Testis (tissue), 5 donors: ENCODE data around the gene TFAP2A. TPM values are rescaled to one million over a fixed set of nuclear protein-coding genes. Genes with fewer than 3 reads are reported as not detected.

Experiments
- DNase-seq: peaks from one replicate; pipeline ENCODE4 v3.0.0-alpha.2; 2019
- H3K27ac ChIP-seq, 2 donors: fragments of 200-600 bp; sonication (generic); one replicate each; pipeline ENCODE4 v1.5.1; 2019
- H3K27me3 ChIP-seq: fragments of 200-600 bp; sonication (generic); one replicate; pipeline ENCODE4 v1.5.1; 2019
- H3K36me3 ChIP-seq: fragments of 200-600 bp; sonication (generic); one replicate; pipeline ENCODE4 v1.5.1; 2017; ENCODE audit warnings: low read depth; ENCODE audit errors: missing control alignments
- H3K4me1 ChIP-seq: fragments of 200-600 bp; sonication (generic); one replicate; pipeline ENCODE4 v1.5.1; 2019
- H3K4me3 ChIP-seq, 2 donors: fragments of 200-600 bp; sonication (generic); one replicate each; pipeline ENCODE4 v1.5.1; 2017 to 2019
- H3K9me3 ChIP-seq: fragments of 200-600 bp; sonication (generic); one replicate; pipeline ENCODE4 v1.5.1; 2017
- CTCF ChIP-seq, 3 experiments: fragments of 450-650 bp in 2 of 3; fragments of 200-600 bp in 1 of 3; sonication (generic) in 1 of 3; IDR thresholded peaks; one replicate each; pipeline ENCODE4 v1.5.1; 2016 to 2019; ENCODE audit warnings: antibody characterized with exemption in 3 of 3, mild to moderate bottlenecking in 2 of 3, moderate library complexity in 1 of 3
- POLR2A ChIP-seq: fragments of 450-650 bp; IDR thresholded peaks from one replicate; pipeline ENCODE4 v1.6.1; 2017; ENCODE audit warnings: antibody characterized with exemption, mild to moderate bottlenecking, moderate library complexity
- WGBS, 2 donors: methylation state at CpG; one replicate each; pipeline ENCODE4 v1.1.5; 2018; 5-methylcytosine and 5-hydroxymethylcytosine counted together
- intact Hi-C: fragments of 100-400 bp; cut with DNase I; formaldehyde crosslinking; loops from one replicate; pipeline ENCODE4 v1.15.1; 2023; ENCODE audit warnings: low total_unique reads
- long read RNA-seq, 2 donors: transcript quantifications; one replicate each; lab custom pipeline, GENCODE V29; 2026
- polyA plus RNA-seq: library from polyadenylated mRNA; stranded (reverse); fragments of 350-450 nt; fragmentation: Illumina TruSeq; extraction: RNeasy Lipid Tissue Mini Kit (QIAGEN cat#74804); gene quantifications from one replicate; pipeline ENCODE4 v1.2.3, GENCODE V29; 2014; ENCODE audit warnings: low read depth, low replicate concordance; ENCODE audit not compliant: insufficient read depth
- total RNA-seq, 2 donors: library from RNA; depleted of rRNA; stranded (reverse); fragments of >200 nt; gene quantifications; one replicate each; pipeline ENCODE4 v1.2.3, GENCODE V29; 2016

Gene TFAP2A
- total RNA-seq (1 to 10 TPM; 2.7 to 4.8 TPM), polyA plus RNA-seq (3.3 TPM)
- long read RNA-seq, donor 1 = 0 reads
- long read RNA-seq, donor 2 = 0 reads

GRCh38 chr6:10414756-10415616 is at the start of gene TFAP2A:
Gene TFAP2A, minus strand, starts transcription at chr6:10415074. Its CDS starts 83 bp downstream, at chr6:10414991.
- TF ChIP-seq POLR2A (no peak), CTCF (IDR thresholded peaks at IDR 0.05) (no peak)
- H3K27me3 ChIP-seq = no peaks in the 10 kb centered on the region
- no peak within 1 kb of the TSS for H3K4me3 ChIP-seq
- H3K4me1 ChIP-seq = peaks cover 24% of the 10 kb centered on the region
- H3K9me3 ChIP-seq = no peaks in the 10 kb centered on the region
- H3K27ac ChIP-seq = no peak within 1 kb of the TSS
- WGBS, 2 donors = 2 to 3% methylated on average over 43 to 58 of the region's 58 CpGs
- H3K36me3 ChIP-seq = no peaks in the 10 kb centered on the region
- no peak for DNase-seq
- intact Hi-C loops = no loop called here

- intact Hi-C loops = no loop called here
- H3K27ac ChIP-seq = no peak overlapping the region
- H3K27me3 ChIP-seq = no peaks in the 10 kb centered on the region
- no peaks in the 10 kb centered on the region for H3K36me3 ChIP-seq
- DNase-seq = no peak
- no peak overlapping the region for H3K4me3 ChIP-seq
- WGBS, 2 donors = 70 to 74% methylated on average over 16 of the region's 16 CpGs
- H3K9me3 ChIP-seq = no peaks in the 10 kb centered on the region
- TF ChIP-seq CTCF (IDR thresholded peaks at IDR 0.05) (no peak), POLR2A (no peak)
- H3K4me1 ChIP-seq = no peaks in the 10 kb centered on the region
These were observed 48.9 kb upstream of the TFAP2A start for GRCh38 chr6:10463491-10464481.

GRCh38 chr6:10463040-10463439 is 48.2 kb upstream of the TFAP2A start:
- no peak for TF ChIP-seq CTCF (IDR thresholded peaks at IDR 0.05)
- TF ChIP-seq POLR2A = no peak
- DNase-seq = no peak
- no peaks in the 10 kb centered on the region for H3K4me1 ChIP-seq
- intact Hi-C loops = no loop called here
- no peaks in the 10 kb centered on the region for H3K27me3 ChIP-seq
- no peaks in the 10 kb centered on the region for H3K36me3 ChIP-seq
- no peak overlapping the region for H3K4me3 ChIP-seq
- 85 to 87% methylated on average over 12 of the region's 12 CpGs for WGBS, 2 donors
- H3K9me3 ChIP-seq = no peaks in the 10 kb centered on the region
- no peak overlapping the region for H3K27ac ChIP-seq

- 65 to 84% methylated on average over 1 of the region's 1 CpG for WGBS, 2 donors
- no peaks in the 10 kb centered on the region for H3K27me3 ChIP-seq
- H3K27ac ChIP-seq = no peak overlapping the region
- no peaks in the 10 kb centered on the region for H3K9me3 ChIP-seq
- H3K4me3 ChIP-seq = no peak overlapping the region
- intact Hi-C loops = no loop called here
- TF ChIP-seq CTCF (IDR thresholded peaks at IDR 0.05) = no peak
- H3K36me3 ChIP-seq = no peaks in the 10 kb centered on the region
- DNase-seq = no peak
- no peaks in the 10 kb centered on the region for H3K4me1 ChIP-seq
These were observed 47.0 kb upstream of the TFAP2A start for GRCh38 chr6:10461850-10462249.
